RWPE1 (cell line): ENCODE results near the gene OTOS.

Source experiments
- CTCF ChIA-PET: fragments of 350-600 bp; sonication (Branson Sonifier 250); formaldehyde crosslinking; extraction: SDS; loops from one replicate; lab custom pipeline; 2021; lab: Yijun Ruan, JAX
- POLR2A ChIA-PET: fragments of 400-600 bp; formaldehyde crosslinking; extraction: SDS; loops from one replicate; lab custom pipeline; 2020; ENCODE audit warnings: antibody characterized with exemption; ENCODE audit not compliant: low non-redundant PET; lab: Yijun Ruan, JAX
- DNase-seq: peaks from one replicate; pipeline ENCODE4 v3.0.0; 2012; ENCODE audit warnings: low spot score
- H3K27ac ChIP-seq: fragments of 450-650 bp; 2 replicates; pipeline ENCODE4 v1.5.1; 2017
- TF ChIP-seq, protein P1 (sequence below): fragments of 450-650 bp; conservative IDR thresholded peaks from 2 replicates; pipeline ENCODE4 v1.5.1; 2017; ENCODE audit warnings: low read depth, mild to moderate bottlenecking

The OTOS gene

DNA sequence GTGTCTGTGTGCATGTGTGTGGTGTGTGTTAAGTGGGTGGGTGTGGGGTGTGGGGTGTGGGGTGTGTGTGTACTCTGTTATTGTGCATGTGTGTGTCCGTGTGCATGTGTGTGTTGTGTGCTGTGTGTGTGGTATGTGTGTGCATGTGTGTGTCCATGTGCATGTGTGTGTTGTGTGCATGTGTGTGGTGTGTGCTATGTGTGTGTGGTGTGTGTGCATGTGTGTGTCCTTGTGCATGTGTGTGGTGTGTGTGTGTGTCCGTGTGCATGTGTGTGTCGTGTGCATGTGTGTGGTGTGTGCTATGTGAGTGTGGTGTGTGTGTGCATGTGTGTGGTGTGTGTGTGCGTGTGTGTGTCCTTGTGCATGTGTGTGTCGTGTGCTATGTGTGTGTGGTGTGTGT, 6.9 kb upstream of the OTOS start:
- TF ChIP-seq, protein P1, sequence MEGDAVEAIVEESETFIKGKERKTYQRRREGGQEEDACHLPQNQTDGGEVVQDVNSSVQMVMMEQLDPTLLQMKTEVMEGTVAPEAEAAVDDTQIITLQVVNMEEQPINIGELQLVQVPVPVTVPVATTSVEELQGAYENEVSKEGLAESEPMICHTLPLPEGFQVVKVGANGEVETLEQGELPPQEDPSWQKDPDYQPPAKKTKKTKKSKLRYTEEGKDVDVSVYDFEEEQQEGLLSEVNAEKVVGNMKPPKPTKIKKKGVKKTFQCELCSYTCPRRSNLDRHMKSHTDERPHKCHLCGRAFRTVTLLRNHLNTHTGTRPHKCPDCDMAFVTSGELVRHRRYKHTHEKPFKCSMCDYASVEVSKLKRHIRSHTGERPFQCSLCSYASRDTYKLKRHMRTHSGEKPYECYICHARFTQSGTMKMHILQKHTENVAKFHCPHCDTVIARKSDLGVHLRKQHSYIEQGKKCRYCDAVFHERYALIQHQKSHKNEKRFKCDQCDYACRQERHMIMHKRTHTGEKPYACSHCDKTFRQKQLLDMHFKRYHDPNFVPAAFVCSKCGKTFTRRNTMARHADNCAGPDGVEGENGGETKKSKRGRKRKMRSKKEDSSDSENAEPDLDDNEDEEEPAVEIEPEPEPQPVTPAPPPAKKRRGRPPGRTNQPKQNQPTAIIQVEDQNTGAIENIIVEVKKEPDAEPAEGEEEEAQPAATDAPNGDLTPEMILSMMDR: no peak
- no peak overlapping the region for H3K27ac ChIP-seq
- POLR2A ChIA-PET: no interaction called here
- CTCF ChIA-PET: no interaction called here
- DNase-seq: no peak

DNA sequence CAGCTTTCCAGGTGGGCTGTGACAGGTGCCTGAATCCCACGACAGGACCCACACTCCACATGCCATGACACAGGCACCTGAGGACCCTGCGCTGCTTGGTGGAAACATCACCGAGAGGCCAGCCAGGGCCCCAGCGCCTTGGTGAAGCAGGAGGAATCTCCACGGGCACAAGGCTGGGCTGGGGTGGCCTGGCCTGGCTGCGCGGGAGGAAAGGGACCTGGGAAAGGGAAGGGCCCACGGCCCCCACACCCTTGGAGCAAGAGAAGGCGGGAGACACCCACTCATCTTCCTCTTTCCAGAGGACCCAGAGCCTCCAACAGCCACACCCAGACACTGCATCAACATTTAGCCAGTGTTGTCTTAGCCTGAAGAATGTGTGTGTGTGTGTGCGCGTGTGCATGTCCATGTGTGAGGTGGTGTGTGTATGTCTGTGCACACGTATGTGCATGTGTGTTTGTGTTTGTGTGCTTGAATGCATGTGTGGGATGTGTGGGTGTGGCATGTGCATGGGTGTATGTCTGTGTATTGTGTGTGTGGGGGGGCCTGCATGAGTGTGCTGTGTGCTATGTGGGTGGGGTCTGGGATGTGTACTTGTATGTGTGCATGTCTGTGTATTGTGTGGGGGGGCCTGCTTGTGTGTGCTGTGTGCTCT, 6.3 kb upstream of the OTOS start:
- POLR2A ChIA-PET: no interaction called here
- CTCF ChIA-PET: interaction anchor here (7.3 kb wide), 1 partner anchor 86 kb away, joined by 67 read pairs; no protein-coding TSS in a partner anchor
- no peak for DNase-seq
- TF ChIP-seq, protein P1: no peak
- no peak overlapping the region for H3K27ac ChIP-seq

DNA sequence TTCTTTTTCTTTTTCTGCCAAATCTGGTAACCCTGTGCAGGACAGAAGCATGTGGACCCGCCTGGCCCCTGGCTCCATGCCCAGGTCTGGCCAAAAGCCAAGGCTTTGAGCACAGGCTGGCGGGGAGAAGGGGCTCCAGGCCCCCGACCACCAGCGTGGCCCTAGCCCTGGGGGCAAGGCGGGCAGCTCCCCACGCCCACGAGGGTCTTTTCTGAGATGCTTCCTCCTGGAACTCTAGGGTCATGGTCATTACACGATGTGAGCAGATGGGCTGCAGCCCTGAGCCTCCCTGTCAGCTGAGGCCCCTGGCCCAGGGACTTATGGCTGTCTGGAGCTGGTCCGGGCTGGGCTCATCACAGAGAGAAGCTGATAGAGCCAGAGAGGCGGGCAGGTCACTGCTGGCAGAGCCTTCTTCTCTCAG, 5.7 kb upstream of the OTOS start:
- ChIA-PET POLR2A (no interaction called here), CTCF (interaction anchor here (0.9 to 7.3 kb wide), 2 partner anchors 11 to 86 kb away, joined by 3 to 67 read pairs; no protein-coding TSS in a partner anchor)
- TF ChIP-seq, protein P1: no peak
- DNase-seq: no peak
- no peak overlapping the region for H3K27ac ChIP-seq

DNA sequence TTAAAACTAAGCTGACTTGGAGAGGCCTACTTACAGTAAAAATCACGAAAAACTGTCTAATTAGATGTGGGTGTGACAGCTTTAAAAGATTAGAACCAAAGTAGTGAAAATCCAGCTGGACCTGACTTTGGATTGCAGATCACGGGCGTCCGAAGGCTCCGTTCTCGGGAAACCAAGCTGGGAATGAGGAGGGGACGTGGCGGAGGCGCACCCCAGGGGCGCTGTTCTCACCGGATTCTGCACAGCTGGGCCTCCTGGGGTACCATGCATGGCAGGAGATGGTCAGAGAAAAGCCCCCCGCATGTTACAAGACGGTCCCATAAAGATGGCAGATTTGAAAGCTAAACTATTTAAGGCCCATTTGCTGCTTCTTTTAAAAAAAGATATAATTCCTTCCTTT, 5.0 kb upstream of the OTOS start:
- DNase-seq: no peak
- no peak overlapping the region for H3K27ac ChIP-seq
- TF ChIP-seq, protein P1: no peak
- ChIA-PET CTCF (interaction anchor here (0.9 to 7.3 kb wide), 2 partner anchors 11 to 85 kb away, joined by 3 to 67 read pairs; no protein-coding TSS in a partner anchor), POLR2A (no interaction called here)

DNA sequence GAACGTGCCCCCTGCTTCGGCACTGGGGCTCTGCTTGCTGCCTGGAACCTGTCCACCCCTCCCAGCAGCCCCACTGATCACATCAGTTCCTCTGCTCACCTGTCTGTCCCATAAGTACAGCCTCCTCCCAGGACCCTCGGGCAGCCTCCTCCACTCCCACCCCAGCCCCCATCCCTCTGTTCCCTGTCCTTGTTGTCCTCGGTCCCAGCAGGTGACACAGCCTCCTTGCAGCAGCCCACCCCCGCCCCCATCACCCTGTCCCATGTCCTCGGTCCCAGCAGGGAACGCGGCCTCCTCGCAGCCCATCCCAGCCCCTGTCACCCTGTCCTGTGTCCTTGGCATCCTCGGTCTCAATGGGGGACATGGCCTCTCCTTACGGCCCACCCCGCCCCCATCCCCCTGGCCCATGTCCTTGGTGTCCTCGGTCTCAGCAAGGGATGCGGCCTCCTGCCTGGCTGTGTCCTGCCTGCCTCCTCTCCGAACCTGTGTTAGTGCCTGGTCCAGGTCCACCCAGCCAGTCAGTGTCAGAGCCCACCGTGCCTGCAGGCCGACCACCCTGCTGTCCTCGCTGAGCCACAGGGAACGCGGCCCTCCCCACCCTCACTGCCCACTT, 4.3 kb upstream of the OTOS start:
- no peak overlapping the region for H3K27ac ChIP-seq
- DNase-seq: no peak
- TF ChIP-seq, protein P1: no peak
- CTCF ChIA-PET: interaction anchor here (0.8 to 7.3 kb wide), 6 partner anchors 79 to 321 kb away, joined by 3 to 67 read pairs (median 4); partner anchors contain the start of gene GPC1
- POLR2A ChIA-PET: no interaction called here

DNA sequence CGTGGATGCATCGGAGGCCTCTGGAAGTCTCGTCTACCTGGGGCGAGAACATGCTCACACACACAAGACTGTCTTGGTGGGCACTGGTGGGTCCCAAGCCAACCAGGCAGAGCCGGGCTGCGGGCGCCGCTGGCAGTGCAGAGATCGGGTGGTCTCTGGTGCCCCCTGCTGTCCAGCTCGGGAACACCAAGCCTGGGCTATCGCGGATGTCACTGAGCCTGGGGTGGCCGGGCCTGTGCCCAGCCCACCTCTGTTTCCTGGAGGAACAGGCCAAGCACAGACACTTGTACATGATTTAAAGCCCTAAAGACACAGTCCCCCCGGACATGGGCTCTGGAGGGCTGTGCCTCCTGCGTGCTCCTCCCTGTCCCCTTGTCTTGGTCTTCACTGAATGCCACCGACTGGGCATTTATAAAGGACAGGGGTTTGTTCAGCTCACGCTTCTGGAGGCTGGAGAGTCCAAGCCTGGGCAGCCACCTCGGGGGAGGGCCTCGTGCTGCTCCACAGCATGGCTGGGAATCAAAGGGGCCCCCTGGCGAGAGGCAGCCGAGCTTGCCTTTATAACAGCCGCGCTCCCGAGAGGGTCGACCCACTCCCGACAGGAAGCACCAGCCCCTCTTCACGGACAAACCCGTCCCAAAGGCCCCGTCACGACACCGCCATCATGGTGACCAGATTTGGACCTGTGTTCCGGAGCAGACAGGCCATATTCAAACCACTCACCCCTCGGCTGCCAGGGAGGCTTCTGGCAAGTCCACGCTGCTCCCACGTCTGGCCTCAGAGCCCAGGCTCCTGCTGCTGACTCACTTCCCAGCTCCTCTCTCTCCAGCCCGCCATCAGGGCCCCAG, 3.6 kb upstream of the OTOS start:
- TF ChIP-seq, protein P1: peak; percentile 91
- CTCF ChIA-PET: interaction anchor here (0.5 to 7.3 kb wide), 19 partner anchors 12 to 645 kb away, joined by 3 to 67 read pairs (median 3); partner anchors contain the start of gene GPC1
- no peak overlapping the region for H3K27ac ChIP-seq
- POLR2A ChIA-PET: interaction anchor here (0.6 kb wide), 1 partner anchor 119 kb away, joined by 3 read pairs; the partner anchor contains the start of gene NDUFA10
- DNase-seq: peak; percentile 74
